Gastrocnemius medialis (tissue), 4 donors: ENCODE data around the gene NRG3.

Source experiments
- POLR2A ChIP-seq, 2 donors: fragments of 450-650 bp; IDR thresholded peaks; one replicate each; pipeline ENCODE4 v1.6.1; 2017; ENCODE audit warnings: antibody characterized with exemption in 2 of 2, mild to moderate bottlenecking in 2 of 2, moderate library complexity in 2 of 2
- TF ChIP-seq, protein P1 (sequence below), 5 experiments: fragments of 450-650 bp in 3 of 5; fragments of 200-600 bp in 2 of 5; sonication (generic) in 2 of 5; IDR thresholded peaks in 4 of 5; conservative IDR thresholded peaks in 1 of 5; 1 replicate in 4 of 5; 2 replicates in 1 of 5; pipeline ENCODE4 v1.5.1; 2016 to 2019; ENCODE audit warnings: antibody characterized with exemption in 5 of 5, mild to moderate bottlenecking in 3 of 5, moderate library complexity in 3 of 5

DNA sequence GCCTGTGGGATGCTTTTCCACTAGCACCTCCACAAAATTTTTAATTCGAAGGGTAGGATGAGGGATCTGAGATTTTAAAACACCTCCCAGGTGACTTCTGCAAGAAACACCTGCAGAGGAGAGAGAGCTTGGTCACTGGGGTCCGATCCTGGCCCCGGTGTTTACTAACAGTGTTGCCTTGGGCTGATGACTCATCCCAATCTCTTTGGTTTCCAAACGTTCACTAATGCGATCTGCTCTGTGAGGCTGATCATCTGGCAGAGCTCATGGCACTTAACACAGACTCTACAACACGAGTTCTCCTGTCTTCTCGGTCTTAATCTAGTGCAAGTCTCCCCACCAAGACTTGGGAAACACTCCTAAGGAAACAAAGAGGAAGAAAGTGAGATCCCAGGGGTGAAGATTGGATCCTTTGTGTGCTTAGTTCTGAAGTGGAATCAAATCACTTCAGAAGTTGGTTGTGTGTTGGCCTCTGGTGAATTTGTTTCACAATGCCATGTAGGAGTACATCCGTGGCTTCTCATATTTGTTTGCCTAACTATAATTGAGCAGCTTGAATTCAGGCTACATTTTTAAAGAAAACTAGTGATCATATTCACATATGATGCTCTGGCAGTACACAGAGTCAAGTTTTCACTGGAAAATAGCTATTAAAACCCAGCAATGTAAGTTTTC, 407.9 kb downstream of the NRG3 start:
- TF ChIP-seq, protein P1, sequence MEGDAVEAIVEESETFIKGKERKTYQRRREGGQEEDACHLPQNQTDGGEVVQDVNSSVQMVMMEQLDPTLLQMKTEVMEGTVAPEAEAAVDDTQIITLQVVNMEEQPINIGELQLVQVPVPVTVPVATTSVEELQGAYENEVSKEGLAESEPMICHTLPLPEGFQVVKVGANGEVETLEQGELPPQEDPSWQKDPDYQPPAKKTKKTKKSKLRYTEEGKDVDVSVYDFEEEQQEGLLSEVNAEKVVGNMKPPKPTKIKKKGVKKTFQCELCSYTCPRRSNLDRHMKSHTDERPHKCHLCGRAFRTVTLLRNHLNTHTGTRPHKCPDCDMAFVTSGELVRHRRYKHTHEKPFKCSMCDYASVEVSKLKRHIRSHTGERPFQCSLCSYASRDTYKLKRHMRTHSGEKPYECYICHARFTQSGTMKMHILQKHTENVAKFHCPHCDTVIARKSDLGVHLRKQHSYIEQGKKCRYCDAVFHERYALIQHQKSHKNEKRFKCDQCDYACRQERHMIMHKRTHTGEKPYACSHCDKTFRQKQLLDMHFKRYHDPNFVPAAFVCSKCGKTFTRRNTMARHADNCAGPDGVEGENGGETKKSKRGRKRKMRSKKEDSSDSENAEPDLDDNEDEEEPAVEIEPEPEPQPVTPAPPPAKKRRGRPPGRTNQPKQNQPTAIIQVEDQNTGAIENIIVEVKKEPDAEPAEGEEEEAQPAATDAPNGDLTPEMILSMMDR (IDR thresholded peaks at IDR 0.05 in 4 of 5, conservative IDR thresholded peaks at IDR 0.05 in 1 of 5): no peak
- no peak for TF ChIP-seq POLR2A (IDR thresholded peaks at IDR 0.05)
